Gastroesophageal sphincter (tissue), 4 donors: ENCODE measurements around the gene LRRFIP1. TPM values are rescaled to one million over a fixed set of nuclear protein-coding genes. Genes with fewer than 3 reads are reported as not detected.

Experiments
- ATAC-seq: fragments of 150-250 bp; one replicate; pipeline ENCODE4 v1.9.1; 2016; ENCODE audit warnings: mild to moderate bottlenecking, moderate library complexity
- H3K27ac ChIP-seq, 4 donors: fragments of 200-600 bp; sonication (generic) in 3 of 4; 1 replicate in 3 of 4; 2 replicates in 1 of 4; pipeline ENCODE4 v1.5.1; 2016 to 2019
- H3K27me3 ChIP-seq: fragments of 200-600 bp; sonication (generic); one replicate; pipeline ENCODE4 v1.5.1; 2019
- H3K36me3 ChIP-seq, 2 donors: fragments of 200-600 bp; sonication (generic); one replicate each; pipeline ENCODE4 v1.5.1; 2019; ENCODE audit warnings: control low read depth in 1 of 2
- H3K4me1 ChIP-seq, 3 donors: fragments of 200-600 bp; sonication (generic); 1 replicate in 2 of 3; 2 replicates in 1 of 3; pipeline ENCODE4 v1.5.1; 2016 to 2019; ENCODE audit warnings: control low read depth in 2 of 3
- H3K4me3 ChIP-seq, 2 donors: fragments of 200-600 bp; sonication (generic); one replicate each; pipeline ENCODE4 v1.5.1; 2019; ENCODE audit warnings: mild to moderate bottlenecking in 1 of 2, moderate library complexity in 1 of 2
- H3K9me3 ChIP-seq, 3 donors: fragments of 200-600 bp; sonication (generic); one replicate each; pipeline ENCODE4 v1.5.1; 2017 to 2019; ENCODE audit warnings: control low read depth in 2 of 3
- CTCF ChIP-seq, 4 experiments: fragments of 200-600 bp in 2 of 4; fragments of 450-650 bp in 2 of 4; sonication (generic) in 1 of 4; IDR thresholded peaks; one replicate each; pipeline ENCODE4 v1.5.1; 2017 to 2019; ENCODE audit warnings: antibody characterized with exemption in 4 of 4, mild to moderate bottlenecking in 2 of 4, moderate library complexity in 2 of 4
- EP300 ChIP-seq: sonication (generic); formaldehyde crosslinking; IDR thresholded peaks from one replicate; pipeline ENCODE4 v1.6.1; 2017; ENCODE audit warnings: antibody characterized with exemption, mild to moderate bottlenecking
- POLR2A ChIP-seq, 2 donors: fragments of 450-650 bp; IDR thresholded peaks; one replicate each; pipeline ENCODE4 v1.6.1; 2017; ENCODE audit warnings: antibody characterized with exemption in 2 of 2, mild to moderate bottlenecking in 2 of 2, moderate library complexity in 1 of 2
- POLR2AphosphoS5 ChIP-seq: sonication (generic); formaldehyde crosslinking; IDR thresholded peaks from one replicate; pipeline ENCODE4 v1.6.1; 2017; ENCODE audit warnings: antibody characterized with exemption
- WGBS, 2 donors: methylation state at CpG; one replicate each; pipeline ENCODE4 v1.1.5; 2018; ENCODE audit warnings: low coverage in 1 of 2; 5-methylcytosine and 5-hydroxymethylcytosine counted together
- total RNA-seq, 4 donors: library from RNA; depleted of rRNA; stranded (reverse); fragments of >200 nt; gene quantifications; one replicate each; pipeline ENCODE4 v1.1.0, GENCODE V29; 2016

Gene LRRFIP1
- total RNA-seq, 4 donors from 2014 or later: 164 to 225 (median 179) TPM

- peaks cover 0 to 25% of the 10 kb centered on the region in 2 donors for H3K36me3 ChIP-seq
- no peak overlapping the region for H3K4me3 ChIP-seq
- 76 to 97% methylated on average over 3 to 12 of the region's 27 CpGs for WGBS, 2 donors
- H3K9me3 ChIP-seq: no peaks in the 10 kb centered on the region
- ATAC-seq: no peak
- peaks cover 16 to 87% (median 41%) of the 10 kb centered on the region in 3 donors for H3K4me1 ChIP-seq
- TF ChIP-seq EP300 (no peak), CTCF (IDR thresholded peaks at IDR 0.05) (no peak), POLR2A (IDR thresholded peaks at IDR 0.05) (no peak), POLR2AphosphoS5 (no peak)
- H3K27ac ChIP-seq: peak overlapping the region; percentile 75 to 100 (median 94)
- no peaks in the 10 kb centered on the region for H3K27me3 ChIP-seq
Measured at GRCh38 chr2:237708491-237708890, 81.1 kb downstream of the LRRFIP1 start.

- TF ChIP-seq CTCF (IDR thresholded peaks at IDR 0.05) (no peak), POLR2AphosphoS5 (no peak), EP300 (no peak), POLR2A (IDR thresholded peaks at IDR 0.05) (no peak)
- no peak for ATAC-seq
- H3K4me1 ChIP-seq: peaks cover 13 to 87% (median 36%) of the 10 kb centered on the region in 3 donors
- H3K4me3 ChIP-seq: no peak overlapping the region
- H3K27me3 ChIP-seq: no peaks in the 10 kb centered on the region
- H3K36me3 ChIP-seq: peaks cover 0 to 25% of the 10 kb centered on the region in 2 donors
- H3K27ac ChIP-seq: peak overlapping the region; percentile 6 to 100 (median 94)
- no peaks in the 10 kb centered on the region for H3K9me3 ChIP-seq
- 40 to 52% methylated on average over 5 to 6 of the region's 6 CpGs for WGBS, 2 donors
Measured at GRCh38 chr2:237708961-237709360, 81.6 kb downstream of the LRRFIP1 start.

- WGBS, 2 donors: 82 to 97% methylated on average over 14 to 18 of the region's 31 CpGs
- Histone ChIP-seq H3K36me3 (peaks cover 0 to 25% of the 10 kb centered on the region in 2 donors), H3K4me1 (peaks cover 18 to 87% (median 33%) of the 10 kb centered on the region in 3 donors), H3K4me3 (no peak overlapping the region), H3K27ac (peak overlapping the region in 2 of 4 donors; percentile 44 to 51), H3K27me3 (no peaks in the 10 kb centered on the region), H3K9me3 (no peaks in the 10 kb centered on the region)
- ATAC-seq: no peak
- TF ChIP-seq EP300: no peak
- no peak for TF ChIP-seq POLR2A (IDR thresholded peaks at IDR 0.05)
- TF ChIP-seq POLR2AphosphoS5: no peak
- no peak for TF ChIP-seq CTCF (IDR thresholded peaks at IDR 0.05)
Measured at GRCh38 chr2:237711458-237712150, 84.2 kb downstream of the LRRFIP1 start.

- Histone ChIP-seq H3K4me3 (no peak overlapping the region), H3K9me3 (no peaks in the 10 kb centered on the region), H3K36me3 (peaks cover 0 to 25% of the 10 kb centered on the region in 2 donors), H3K4me1 (peaks cover 14 to 87% (median 25%) of the 10 kb centered on the region in 3 donors), H3K27me3 (no peaks in the 10 kb centered on the region), H3K27ac (peak overlapping the region in 3 of 4 donors; percentile 26 to 85 (median 51))
- ATAC-seq: no peak
- 75 to 78% methylated on average over 13 to 21 of the region's 26 CpGs for WGBS, 2 donors
- no peak for TF ChIP-seq CTCF (IDR thresholded peaks at IDR 0.05)
- TF ChIP-seq POLR2AphosphoS5: no peak
- TF ChIP-seq EP300: no peak
- TF ChIP-seq POLR2A (IDR thresholded peaks at IDR 0.05): no peak
Measured at GRCh38 chr2:237712477-237713377, 85.3 kb downstream of the LRRFIP1 start.
